Measurements from ENCODE around the gene SLC7A9.
"Not testable (repeated sequence)": the region's sequence is repeated elsewhere in the genome, so short reads cannot be mapped to it uniquely, and the experiment has no call there.

Gene SLC7A9

DNA sequence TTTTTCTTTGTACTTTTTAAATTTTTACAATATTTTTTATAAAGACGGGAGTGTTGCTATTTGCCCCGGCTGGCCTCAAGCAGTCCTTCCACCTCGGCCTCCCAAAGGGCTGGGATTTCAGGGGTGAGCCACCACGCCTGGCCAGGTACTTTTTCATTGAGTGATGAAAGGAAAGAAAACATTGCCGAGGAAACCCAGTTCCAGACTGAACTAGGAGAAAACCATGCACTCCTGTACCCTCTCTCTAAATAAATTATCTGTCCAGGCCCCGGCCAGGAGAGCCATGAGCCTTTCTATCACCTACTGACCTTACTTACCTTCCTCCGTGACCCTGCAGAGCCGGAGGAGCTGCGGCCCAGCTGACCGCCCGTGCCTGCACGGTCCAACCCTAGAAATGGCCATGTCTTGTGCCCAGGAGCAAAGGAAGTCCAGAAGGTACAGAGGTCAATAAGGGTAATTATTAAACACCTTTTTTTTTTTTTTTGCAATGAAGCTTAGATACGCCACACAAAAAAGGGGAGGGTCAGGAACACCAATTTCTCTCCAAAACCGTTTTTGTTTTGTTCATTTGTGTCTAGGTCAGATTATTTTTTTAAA lies at the start of gene SLC7A9:
SLC7A9 (minus strand) TSS at position 399 of the 597 bp plus-strand sequence. CDS start 1,233 bp downstream, outside the sequence.
- DNase-seq (ENCODE audit: low read depth) = no peak

DNA sequence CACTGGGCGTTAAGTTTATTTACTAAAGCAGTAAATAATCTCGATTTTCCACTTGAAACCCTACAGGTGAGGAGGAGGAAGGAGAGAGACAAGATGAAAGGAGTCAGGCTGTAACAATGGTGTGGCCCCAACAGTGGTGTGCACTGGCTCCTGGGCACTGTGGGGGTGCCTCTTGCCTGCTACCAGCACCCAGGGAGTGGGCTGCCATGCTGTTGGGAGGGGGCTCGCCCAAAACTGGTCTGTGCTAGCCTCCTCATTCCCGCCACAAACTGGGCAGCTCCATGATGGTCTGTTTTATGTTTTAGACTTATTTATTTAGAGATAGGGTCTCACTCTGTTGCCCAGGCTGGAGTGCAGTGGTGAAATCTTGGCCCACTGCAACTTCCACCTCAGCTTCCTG lies 49.8 kb upstream of the SLC7A9 start:
- no peak for DNase-seq (ENCODE audit: low read depth)

DNA sequence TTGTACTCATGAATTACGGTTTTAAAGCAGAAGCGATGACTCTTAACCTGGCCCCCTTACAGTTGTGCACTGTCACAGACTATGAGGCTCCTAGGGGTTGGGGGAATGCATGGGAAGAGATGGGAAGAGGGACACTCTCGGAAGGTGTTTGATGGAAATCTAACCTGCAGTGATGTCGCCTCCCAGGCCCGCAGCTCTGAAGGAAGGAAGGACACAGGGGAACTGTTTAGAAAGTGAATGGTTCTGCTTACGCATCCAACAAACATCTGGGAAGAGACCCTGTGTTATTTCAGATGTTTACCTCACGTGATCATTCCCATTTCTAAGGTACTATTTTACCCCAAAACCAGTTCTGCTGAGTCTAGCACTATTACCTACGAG lies 48.0 kb upstream of the SLC7A9 start:
- DNase-seq (ENCODE audit: low read depth) = no peak

DNA sequence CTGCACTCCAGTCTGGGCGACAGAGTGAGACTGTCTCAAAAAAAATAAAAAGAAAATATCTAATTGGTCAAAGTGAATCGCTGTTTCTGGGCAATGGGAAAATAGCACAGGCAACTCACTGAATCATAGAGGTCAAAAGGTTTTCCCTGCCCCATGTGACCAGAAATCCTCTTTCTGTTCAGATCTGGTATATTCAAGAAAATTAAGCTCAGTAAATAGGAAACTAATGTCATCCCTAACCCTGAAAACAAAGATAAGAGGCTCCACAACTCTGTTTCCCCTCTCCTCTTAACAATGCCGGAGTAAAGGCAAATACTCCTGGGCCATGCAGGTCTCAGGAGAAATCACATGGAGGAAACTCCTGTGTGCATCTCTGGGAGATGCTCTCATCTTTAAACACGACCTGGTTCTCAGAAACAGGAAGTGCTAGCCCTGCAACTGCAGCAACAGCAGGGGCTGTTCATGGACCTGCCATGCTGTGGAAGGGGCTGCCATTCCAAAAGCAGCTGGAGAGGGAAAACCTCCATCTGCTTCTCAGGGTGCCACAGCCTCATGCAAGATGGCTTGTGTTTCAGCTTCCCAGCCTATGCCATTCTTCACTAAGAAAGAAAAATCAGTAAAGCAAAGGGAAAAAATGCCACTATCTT lies 47.5 kb upstream of the SLC7A9 start:
- no peak for DNase-seq (ENCODE audit: low read depth)

DNA sequence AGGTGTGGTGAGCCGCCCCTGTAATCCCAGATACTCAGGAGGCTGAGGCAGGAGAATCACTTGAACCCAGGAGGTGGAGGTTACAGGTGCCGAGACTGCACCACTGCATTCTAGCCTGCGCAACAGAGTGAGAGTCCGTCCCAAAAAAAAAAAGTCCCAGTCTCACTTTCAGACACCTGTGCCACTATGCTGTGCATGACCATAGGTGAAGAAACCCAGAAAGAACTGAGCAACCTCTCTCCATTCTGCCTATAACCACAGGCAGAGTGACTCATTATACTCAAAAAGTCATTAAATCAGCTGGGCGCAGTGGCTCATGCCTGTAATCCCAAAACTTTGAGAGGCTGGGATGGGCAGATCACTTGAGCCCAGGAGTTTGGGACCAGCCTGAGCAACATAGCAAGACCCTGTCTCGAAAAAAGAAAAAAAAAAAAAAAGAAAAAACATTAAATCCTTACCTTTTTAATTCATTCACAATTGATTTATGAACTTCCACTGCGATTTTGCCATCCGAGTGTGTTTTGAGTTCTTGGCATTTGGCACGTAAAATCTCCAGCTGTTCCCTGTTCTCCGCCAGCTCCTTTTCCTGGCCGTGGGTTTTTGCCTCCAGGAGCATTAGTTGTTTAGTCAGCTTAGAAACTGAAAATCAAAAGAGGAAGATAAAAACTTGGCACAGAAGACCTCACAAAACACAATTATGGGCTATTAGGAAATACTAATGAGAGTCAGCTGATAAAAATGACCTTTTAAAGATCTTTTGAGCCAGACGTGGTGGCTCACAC lies 45.5 kb upstream of the SLC7A9 start:
- no peak for DNase-seq (ENCODE audit: low read depth)

DNA sequence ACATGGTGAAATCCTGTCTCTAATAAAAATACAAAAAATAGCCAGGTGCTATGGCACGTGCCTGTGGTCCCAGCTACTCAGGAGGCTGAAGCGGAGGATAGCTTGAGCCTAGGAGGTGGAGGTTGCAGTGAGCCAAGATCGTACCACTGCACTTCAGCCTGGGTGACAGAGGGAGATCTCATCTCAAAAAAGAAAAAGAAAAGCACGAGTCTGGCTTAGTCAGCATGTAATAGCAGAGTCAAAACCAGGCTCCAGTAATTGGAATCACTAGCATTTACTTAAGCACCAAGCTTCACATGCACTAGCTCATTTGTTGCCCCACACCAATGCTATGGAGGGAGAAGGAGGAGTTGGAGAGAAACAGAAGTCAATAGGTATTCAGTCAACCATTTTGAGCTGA lies 41.9 kb upstream of the SLC7A9 start:
- DNase-seq (ENCODE audit: low read depth) = no peak

DNA sequence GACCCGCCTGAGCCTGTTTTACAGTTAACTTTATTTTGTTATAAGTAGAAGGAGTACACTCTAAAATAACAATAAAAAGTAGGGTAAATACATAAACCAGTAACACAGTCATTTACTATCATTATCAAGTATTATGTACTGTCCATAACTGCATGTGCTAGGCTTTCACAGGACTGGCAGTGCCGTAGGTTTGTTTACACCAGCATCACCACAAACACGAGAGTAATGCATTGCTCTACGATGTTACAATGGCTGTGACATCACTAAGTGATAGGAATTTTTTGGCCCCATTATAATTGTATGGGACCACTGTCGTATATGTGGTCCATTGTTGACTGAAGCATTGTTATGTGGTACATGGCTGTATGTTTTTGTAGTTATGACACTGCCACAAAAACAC lies 41.3 kb upstream of the SLC7A9 start:
- no peak for DNase-seq (ENCODE audit: low read depth)

DNA sequence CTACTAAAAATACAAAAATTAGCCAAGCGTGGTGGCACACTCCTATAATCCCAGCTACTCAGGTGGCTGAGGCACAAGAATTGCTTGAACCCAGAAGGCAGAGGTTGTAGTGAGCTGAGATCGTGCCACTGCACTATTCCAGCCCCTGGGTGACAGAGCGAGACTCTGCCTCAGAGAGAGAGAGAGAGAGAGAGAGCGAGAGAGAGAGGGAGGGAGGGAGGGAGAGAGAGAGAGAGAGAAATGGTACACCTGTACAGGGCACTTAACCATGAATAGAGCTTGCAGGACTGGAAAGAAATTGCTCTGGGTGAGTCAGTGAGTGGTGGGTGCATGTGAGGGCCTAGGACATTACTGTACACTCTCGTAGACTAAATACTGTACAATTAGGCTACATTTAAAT lies 40.5 kb upstream of the SLC7A9 start:
- no peak for DNase-seq (ENCODE audit: low read depth)

DNA sequence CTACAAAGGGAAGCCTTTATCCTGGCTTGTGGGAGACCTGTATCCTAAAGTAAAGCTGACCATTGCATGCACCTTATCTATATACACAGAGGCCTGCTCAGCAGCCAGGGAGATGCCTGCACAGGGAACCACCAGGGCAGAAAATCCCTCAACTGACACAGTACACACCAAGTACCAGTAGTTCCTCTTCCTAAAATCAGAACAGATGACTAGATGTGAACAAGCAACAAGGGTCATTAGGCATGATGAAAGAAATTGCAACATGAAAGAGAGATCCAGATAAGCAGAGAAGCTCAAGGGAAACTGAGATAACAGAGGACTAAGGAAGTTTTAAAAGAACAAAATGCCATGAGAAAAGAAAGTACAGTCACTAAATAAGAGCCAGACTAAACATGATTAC lies 39.7 kb upstream of the SLC7A9 start:
- no peak for DNase-seq (ENCODE audit: low read depth)

DNA sequence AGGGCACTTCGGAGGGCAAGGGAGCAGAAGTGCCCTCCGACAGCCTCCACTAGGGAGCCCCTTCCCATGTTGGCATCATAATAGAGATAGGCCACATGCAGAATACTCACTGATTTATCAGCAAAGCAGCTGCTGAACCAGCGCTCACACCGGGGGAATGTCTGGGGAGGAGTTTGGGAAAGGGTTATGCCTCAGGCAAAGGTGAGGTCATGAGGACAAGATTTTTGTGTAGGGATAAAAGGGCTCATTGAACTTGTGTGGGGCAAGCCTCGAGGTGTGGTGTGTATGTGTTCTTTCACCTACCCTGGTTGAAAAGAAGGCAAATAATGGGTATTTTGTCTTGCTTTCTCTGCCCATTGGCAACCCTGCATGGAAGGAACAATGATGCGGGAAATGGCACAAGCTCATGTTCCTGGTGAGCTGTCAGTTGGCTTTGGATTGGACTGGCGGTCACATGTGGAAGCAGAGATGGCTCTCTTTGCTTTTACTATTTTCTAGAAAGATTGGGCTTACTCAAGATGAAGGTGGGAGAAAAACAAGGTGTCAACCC lies 39.1 kb upstream of the SLC7A9 start:
- DNase-seq (ENCODE audit: low read depth) = no peak

DNA sequence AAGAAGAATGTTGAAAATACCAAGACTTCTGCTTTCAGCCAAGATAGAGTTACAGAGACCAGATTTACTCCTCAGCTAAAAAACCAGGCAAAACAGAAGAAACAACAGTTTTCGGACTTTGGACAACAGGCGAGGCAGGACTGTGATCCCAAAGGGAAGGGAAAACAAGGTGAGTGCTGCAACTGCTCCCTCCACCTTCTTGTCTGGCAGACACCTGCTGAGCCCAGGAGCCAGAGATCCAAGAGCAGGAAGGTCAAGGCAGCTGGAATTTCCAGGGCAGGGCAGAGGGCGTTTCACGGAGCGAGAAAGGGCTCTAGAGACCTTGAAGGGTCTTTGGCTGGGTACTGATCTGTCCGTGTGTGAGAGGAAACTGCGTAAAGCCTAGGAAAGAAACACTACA lies 32.9 kb upstream of the SLC7A9 start:
- DNase-seq (ENCODE audit: low read depth) = no peak

DNA sequence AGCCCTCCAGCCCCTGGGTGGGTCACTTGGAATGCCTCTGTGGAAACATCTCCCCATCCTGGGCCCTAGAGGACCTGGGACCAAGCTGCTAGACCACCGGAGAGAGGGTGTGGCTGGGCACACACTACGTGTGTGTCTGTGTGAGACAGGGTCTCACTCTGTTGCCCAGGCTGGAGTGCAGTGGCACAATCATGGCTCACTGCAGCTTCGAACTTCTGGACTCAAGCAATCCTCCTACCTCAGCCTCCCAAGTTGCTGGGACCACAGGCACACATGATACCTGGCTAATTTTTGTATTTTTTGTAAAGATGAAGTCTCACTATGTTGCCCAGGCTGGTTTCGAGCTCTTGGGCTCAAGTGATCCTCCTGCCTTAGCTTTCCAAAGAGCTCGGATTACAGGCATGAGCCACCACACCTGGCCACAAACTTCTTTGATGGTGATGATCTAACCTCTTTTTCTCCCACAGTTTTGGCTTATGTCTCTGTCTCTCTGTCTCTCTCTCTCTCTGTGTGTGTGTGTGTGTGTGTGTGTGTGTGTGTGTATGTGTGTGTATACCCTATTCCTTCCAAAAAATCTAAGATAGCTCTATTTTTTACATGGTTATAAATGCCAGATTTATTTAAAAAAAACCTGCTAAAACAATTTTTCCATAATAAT lies 32.1 kb upstream of the SLC7A9 start:
- no peak for DNase-seq (ENCODE audit: low read depth)

DNA sequence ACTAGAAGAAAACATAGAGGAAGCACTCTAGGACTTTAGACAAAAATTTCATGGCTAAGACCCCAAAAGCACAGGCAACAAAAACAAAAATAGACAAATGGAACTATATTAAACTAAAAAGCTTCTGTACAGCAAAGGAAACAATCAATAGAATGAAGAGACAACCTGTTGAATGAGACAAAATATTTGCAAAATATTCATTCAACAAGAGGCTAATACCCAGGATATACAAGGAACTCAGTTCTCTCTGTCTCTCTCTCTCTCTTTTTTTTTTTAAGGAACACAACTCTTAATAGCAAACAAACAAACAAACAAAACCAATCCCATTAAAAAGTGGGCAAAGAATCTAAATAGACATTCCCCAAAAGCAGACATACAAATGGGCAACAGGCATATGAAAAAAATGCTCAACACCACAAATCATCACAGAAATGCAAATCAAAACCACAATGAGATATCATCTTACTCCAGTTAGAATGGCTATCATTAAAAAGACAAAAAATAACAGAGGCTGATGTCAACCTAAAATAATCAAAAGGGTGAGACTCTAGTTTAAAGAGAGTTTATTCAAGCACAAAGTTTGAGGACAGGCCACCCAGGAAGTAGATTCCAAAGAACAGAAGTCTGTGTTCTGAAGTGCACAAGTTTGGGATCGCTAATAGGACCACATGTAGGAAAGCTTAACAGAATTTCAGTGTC lies 27.1 kb upstream of the SLC7A9 start:
- DNase-seq (ENCODE audit: low read depth) = no peak

DNA sequence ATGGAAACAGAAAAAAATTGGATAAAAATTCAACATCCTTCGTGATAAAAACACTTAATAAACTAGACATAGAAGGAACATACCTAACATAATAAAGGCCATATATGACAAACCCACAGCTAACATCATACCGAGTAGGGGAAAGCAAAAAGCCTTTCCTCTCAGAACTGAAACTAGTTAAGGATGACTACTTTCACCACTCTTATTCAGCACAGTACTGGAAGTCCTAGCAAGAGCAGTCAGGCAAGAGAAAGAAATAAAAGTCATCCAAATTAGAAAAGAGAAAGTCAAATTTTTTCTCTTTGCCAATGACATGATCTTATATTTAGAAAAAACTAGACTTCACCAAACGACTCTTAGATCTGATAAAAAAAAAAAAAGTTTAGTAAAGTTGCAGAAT lies 25.8 kb upstream of the SLC7A9 start:
- no peak for DNase-seq (ENCODE audit: low read depth)

DNA sequence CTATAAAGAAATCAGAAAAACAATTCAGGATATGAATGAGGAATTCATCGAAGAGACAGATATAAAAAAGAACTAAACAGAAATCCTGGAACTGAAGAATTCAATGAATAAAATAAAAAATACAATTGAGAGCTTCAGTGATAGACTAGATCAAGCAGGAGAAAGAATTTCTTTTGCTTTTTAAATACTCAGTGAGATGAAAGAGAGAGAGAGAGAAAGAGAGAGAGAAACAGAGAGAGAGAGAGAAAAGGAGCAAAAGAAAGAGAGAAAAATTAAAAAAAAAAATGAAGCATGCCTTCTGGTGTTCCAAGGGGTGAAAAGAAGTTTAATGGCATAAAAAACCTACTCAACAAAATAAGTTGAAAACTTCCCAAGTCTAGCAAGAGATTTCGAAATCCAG lies 22.0 kb upstream of the SLC7A9 start:
- no peak for DNase-seq (ENCODE audit: low read depth)

DNA sequence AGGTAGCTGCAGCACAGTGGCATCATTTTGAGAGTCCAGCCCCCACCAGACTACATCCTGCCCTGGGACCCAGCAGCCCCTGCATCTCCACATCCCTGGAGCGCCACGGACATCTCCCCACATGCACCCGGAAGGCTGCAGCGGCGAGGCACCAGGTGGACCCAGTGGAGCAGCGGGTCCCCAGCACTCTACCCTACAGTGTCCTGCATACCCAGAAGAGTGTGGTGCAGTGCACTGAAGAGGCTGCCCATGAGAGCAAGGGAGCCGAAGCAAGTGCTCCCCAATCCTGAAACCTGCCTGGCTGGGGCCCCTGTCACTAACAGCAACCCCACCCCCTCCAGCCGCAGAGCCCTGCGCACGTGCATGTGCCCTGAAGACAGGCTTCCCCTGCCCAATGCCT lies 21.3 kb upstream of the SLC7A9 start:
- no peak for DNase-seq (ENCODE audit: low read depth)

DNA sequence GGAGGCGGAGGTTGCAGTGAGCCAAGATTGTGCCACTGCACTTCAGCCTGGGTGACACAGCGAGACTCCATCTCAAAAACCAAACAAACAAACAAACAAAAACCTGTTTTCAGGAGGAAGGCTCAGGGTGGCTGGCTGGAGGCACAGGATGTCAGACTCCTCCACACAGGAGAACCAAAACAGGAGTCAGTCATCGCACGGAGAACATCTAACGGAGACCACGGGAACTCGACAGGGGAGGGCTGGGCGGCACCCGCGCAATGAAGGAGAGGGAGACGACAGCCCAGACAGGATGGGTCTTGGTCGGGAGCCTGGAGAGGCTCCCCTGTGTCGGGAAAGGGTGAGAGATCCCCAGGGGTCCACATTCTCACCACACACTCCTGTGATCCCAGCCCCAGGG lies 20.8 kb upstream of the SLC7A9 start:
- no peak for DNase-seq (ENCODE audit: low read depth)

DNA sequence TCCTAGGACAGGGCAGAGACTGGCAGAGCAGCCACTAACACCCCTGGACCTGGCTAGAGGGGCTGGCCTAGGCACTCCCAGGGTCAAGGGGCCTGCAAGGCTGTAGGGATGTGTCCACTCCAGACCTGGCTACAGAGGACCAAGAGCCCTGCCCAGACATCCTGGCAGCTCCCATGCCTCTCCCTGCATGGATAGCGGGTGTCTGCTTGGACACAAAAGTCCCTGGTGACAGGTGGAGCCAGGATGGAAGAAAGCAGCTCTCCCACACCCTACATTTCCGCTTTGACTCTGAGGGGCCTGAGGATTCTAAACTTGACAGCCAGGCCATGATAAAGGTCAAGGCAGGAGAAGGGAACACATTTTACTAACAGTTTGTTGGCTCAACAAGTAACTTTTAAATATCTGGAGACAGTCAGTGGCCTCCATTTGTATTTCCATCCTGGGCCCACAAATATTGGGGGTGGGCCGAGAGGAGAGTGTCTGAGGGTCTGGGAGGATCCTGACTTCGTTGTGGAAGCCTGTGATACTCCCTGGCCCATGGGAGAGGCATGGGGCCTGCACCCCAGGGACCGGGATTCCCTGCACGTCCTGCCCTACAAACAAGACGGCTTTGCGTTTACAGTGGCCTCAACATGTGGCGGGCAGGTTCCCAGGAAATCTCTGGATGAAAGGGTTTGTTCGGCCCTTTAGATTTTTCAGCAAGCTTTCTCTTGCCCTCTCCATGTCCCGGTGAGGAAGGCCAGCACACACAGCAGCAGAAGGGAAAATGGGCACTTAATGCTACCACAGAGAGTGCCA lies 19.8 kb upstream of the SLC7A9 start:
- no peak for DNase-seq (ENCODE audit: low read depth)

DNA sequence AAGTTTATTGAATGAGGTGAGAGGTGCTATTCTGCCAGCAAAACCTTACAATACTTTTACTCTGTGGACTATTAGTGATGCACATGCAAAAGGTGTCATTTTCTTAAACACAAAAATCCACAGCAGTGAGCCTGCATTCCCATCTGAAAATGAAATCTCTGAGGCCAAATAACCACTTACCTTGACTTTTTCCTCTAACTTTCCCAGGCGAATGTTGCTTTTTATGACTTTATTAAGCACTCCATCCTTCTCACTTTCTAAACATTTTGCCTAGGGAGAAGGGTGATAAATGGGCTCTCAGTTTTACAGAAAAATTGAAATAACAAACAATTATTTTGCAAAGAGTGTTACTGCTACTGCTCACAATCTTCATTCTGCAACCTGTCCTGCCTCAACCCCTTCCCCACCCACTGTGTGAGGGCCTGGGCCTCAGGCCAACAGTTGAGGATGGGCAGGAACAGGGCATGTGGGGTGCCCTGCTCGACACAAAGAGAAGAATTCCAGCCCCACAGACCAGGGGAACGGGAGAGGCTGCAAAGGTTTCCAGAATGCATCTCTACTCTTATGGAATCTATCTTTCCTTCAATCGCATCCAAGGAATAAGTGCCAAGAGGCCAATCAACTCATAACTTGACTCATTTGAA lies 18.1 kb upstream of the SLC7A9 start:
- no peak for DNase-seq (ENCODE audit: low read depth)

DNA sequence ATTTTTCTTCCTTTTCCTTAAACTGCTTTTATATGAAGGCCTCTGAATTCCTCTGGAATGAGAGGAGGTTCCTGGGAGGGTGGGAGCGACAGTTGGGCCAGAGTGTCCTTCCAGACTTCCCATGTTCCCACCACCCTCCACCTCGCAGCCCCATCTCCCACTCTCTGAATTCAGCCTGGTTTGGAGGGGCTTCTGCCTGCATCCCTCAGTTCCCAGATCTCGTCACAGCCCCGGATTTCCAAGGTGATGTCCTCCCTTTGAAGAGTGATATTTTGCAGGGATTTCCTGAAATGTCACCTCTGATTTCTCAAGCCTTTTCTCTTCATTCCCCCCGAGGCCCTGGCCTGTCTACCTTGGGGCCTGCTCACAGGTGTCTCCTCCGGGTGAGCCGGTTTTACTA lies 16.7 kb upstream of the SLC7A9 start:
- DNase-seq (ENCODE audit: low read depth) = no peak

DNA sequence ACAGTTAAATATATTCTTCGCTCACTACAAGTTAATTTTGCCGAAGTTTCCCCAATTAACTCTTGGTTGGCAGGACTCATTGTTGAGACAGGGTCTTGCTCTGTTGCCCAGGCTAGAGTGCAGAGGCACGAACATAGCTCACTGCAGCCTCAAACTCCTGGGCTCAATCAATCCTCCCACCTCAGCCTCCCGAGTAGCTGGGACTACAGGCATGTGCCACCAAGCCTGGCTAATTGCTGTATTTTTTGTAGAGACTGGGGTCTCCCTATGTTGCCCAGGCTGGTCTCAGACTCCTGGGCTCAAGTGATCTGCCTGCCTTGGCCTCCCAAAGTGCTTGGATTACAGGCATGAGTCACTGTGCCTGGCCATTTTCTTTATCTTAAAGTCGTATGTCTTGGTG lies 15.7 kb upstream of the SLC7A9 start:
- DNase-seq (ENCODE audit: low read depth) = not testable (repeated sequence)

All from stimulated activated CD8-positive, alpha-beta memory T cell treated with anti-CD3 and anti-CD28 coated beads, Interleukin-15, amount 100 ng/mL, for 1 hour (primary cell).